Neural cell (in vitro differentiated cells): ENCODE data around the gene DNER. TPM values are rescaled to one million over a fixed set of nuclear protein-coding genes. Genes with fewer than 3 reads are reported as not detected.

Experiments used
- H2AFZ ChIP-seq: fragments of 200-600, 300-800 bp; sonication (generic), shearing (Covaris generic); 2 replicates; pipeline ENCODE4 v1.6.0; 2014; ENCODE audit warnings: low read depth, mild to moderate bottlenecking, antibody characterized with exemption, low read length, moderate library complexity
- H3F3A ChIP-seq: fragments of 200-600 bp; shearing (Covaris generic); 2 replicates; pipeline ENCODE4 v1.6.1; 2016; ENCODE audit warnings: mild to moderate bottlenecking, moderate library complexity, mixed read lengths, antibody characterized with exemption, low read length; ENCODE audit not compliant: insufficient read depth, poor library complexity, severe bottlenecking
- H3K27ac ChIP-seq: fragments of 200-600, 300-800 bp; sonication (generic), shearing (Covaris generic); 2 replicates; pipeline ENCODE4 v1.5.1; 2014; ENCODE audit warnings: mild to moderate bottlenecking, low read length, moderate library complexity
- H3K27me3 ChIP-seq: fragments of 300-800, 200-600 bp; sonication (generic), shearing (Covaris generic); 2 replicates; pipeline ENCODE4 v1.6.0; 2014; ENCODE audit warnings: mild to moderate bottlenecking, low read depth, low read length, moderate library complexity; ENCODE audit not compliant: insufficient read depth
- H3K36me3 ChIP-seq: fragments of 300-800, 200-600 bp; sonication (generic), shearing (Covaris generic); 2 replicates; pipeline ENCODE4 v1.5.1; 2014; ENCODE audit warnings: mild to moderate bottlenecking, antibody characterized with exemption, low read length, moderate library complexity; ENCODE audit not compliant: insufficient read depth
- H3K4me2 ChIP-seq: fragments of 300-800, 200-600 bp; sonication (generic), shearing (Covaris generic); 2 replicates; pipeline ENCODE4 v1.6.0; 2014; ENCODE audit warnings: mild to moderate bottlenecking, low read length
- H3K4me3 ChIP-seq: fragments of 300-800, 200-600 bp; sonication (generic), shearing (Covaris generic); 2 replicates; pipeline ENCODE4 v1.5.1; 2014; ENCODE audit warnings: mild to moderate bottlenecking, low read length, moderate library complexity
- H3K79me2 ChIP-seq: fragments of 200-600 bp; shearing (Covaris generic); replicated peaks from 2 replicates; pipeline ENCODE4 v1.6.0; 2014; ENCODE audit warnings: mild to moderate bottlenecking, low read length, moderate library complexity; ENCODE audit not compliant: insufficient read depth
- H3K9ac ChIP-seq: fragments of 300-800, 200-600 bp; sonication (generic), shearing (Covaris generic); 2 replicates; pipeline ENCODE4 v1.6.1; 2016; ENCODE audit warnings: mild to moderate bottlenecking, low read length, mixed read lengths
- H3K9me2 ChIP-seq: fragments of 200-600 bp; shearing (Covaris generic); 2 replicates; pipeline ENCODE4 v1.6.1; 2016; ENCODE audit warnings: mild to moderate bottlenecking, low read length, mixed read lengths; ENCODE audit not compliant: insufficient read depth
- H3K9me3 ChIP-seq: fragments of 200-600, 300-800 bp; sonication (generic), shearing (Covaris generic); 2 replicates; pipeline ENCODE4 v1.6.1; 2016; ENCODE audit warnings: mild to moderate bottlenecking, mixed run types, low read length, moderate library complexity, mixed read lengths
- H4K20me1 ChIP-seq: fragments of 200-600 bp; shearing (Covaris generic); 2 replicates; pipeline ENCODE4 v1.6.1; 2016; ENCODE audit warnings: mild to moderate bottlenecking, mixed run types; ENCODE audit not compliant: insufficient read depth
- EP300 ChIP-seq: fragments of 450-650 bp; conservative IDR thresholded peaks from 2 replicates; pipeline ENCODE4 v1.6.1; 2014; ENCODE audit warnings: antibody characterized with exemption, mild to moderate bottlenecking, moderate library complexity; ENCODE audit not compliant: poor library complexity, severe bottlenecking
- EZH2 ChIP-seq: fragments of 200-600, 300-800 bp; shearing (Covaris generic), sonication (generic); IDR thresholded peaks from 2 replicates; pipeline ENCODE4 v1.6.1; 2014; ENCODE audit warnings: antibody characterized with exemption, low read length, borderline replicate concordance, mild to moderate bottlenecking; ENCODE audit not compliant: insufficient read depth, poor library complexity, severe bottlenecking
- MXI1 ChIP-seq: fragments of 450-650 bp; conservative IDR thresholded peaks from 2 replicates; pipeline ENCODE4 v1.6.1; 2014; ENCODE audit warnings: antibody characterized with exemption, mild to moderate bottlenecking; ENCODE audit not compliant: poor library complexity, severe bottlenecking
- POLR2AphosphoS5 ChIP-seq: IDR thresholded peaks from 2 replicates; pipeline ENCODE4 v1.6.1; 2012
- RAD21 ChIP-seq: fragments of 450-650 bp; conservative IDR thresholded peaks from 2 replicates; pipeline ENCODE4 v1.6.1; 2014; ENCODE audit warnings: antibody characterized with exemption, mild to moderate bottlenecking, moderate library complexity
- SMC3 ChIP-seq: fragments of 450-650 bp; conservative IDR thresholded peaks from 2 replicates; pipeline ENCODE4 v1.6.1; 2014; ENCODE audit warnings: antibody characterized with exemption, mild to moderate bottlenecking, moderate library complexity; ENCODE audit not compliant: poor library complexity
- TAF1 ChIP-seq: IDR thresholded peaks from 2 replicates; pipeline ENCODE4 v1.6.1; 2012; ENCODE audit warnings: low read depth
- polyA plus RNA-seq: library from polyadenylated mRNA; depleted of rRNA; stranded (reverse); fragments of >200 nt; gene quantifications from 2 replicates; pipeline ENCODE4 v1.2.3, GENCODE V29; 2014
- TF ChIP-seq, protein P1 (sequence below): IDR thresholded peaks from 2 replicates; pipeline ENCODE4 v1.6.1; 2012; ENCODE audit warnings: borderline replicate concordance
- TF ChIP-seq, protein P2 (sequence below): fragments of 450-650 bp; IDR thresholded peaks from 2 replicates; pipeline ENCODE4 v1.5.1; 2014; ENCODE audit warnings: antibody characterized with exemption, mild to moderate bottlenecking, moderate library complexity; ENCODE audit not compliant: poor library complexity, severe bottlenecking

DNER gene
- polyA plus RNA-seq, 1 donor from 2014 or later: 310 TPM

DNA sequence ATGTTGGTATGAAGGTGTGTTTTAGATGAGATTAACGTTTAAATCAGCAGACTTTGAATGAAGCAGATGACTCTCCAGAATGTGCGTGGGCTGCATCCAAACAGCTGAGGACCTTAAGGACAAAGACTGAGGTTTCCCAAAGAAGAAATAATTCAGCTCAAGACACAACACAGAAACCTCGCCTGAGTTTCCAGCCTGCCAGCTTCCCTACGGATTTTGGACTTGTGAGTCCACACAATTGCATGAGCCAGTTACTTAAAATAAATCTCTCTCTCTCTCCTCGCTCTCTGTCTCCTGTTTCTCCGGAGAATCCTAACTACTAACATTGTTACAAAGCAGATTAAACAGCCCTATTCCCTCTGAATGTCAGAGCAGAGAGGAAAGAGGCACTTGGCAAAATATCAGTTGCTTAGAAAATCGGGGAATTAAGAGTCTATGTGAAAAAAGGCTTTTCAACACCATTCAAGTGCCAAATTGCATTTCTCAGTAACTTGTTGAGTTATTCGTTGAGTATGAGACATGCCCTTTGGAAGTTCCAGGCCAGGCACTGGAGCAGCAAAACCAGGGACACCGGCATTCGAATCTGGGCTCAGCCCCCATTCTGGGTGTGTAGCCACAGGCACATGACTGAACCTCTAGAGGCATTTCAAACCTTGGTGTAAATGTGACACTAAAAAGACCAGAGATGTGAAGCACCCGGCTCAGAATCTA, 268.7 kb downstream of the DNER start:
- Histone ChIP-seq H3F3A (peaks cover 5% of the 10 kb centered on the region), H3K27me3 (no peaks in the 10 kb centered on the region), H3K36me3 (no peaks in the 10 kb centered on the region), H2AFZ (no peak overlapping the region), H3K9ac (no peak overlapping the region), H3K4me3 (no peak overlapping the region), H4K20me1 (no peaks in the 10 kb centered on the region), H3K9me2 (no peaks in the 10 kb centered on the region), H3K4me2 (no peak overlapping the region), H3K79me2 (no peaks in the 10 kb centered on the region), H3K27ac (no peak overlapping the region), H3K9me3 (no peaks in the 10 kb centered on the region)
- TF ChIP-seq, protein P1, sequence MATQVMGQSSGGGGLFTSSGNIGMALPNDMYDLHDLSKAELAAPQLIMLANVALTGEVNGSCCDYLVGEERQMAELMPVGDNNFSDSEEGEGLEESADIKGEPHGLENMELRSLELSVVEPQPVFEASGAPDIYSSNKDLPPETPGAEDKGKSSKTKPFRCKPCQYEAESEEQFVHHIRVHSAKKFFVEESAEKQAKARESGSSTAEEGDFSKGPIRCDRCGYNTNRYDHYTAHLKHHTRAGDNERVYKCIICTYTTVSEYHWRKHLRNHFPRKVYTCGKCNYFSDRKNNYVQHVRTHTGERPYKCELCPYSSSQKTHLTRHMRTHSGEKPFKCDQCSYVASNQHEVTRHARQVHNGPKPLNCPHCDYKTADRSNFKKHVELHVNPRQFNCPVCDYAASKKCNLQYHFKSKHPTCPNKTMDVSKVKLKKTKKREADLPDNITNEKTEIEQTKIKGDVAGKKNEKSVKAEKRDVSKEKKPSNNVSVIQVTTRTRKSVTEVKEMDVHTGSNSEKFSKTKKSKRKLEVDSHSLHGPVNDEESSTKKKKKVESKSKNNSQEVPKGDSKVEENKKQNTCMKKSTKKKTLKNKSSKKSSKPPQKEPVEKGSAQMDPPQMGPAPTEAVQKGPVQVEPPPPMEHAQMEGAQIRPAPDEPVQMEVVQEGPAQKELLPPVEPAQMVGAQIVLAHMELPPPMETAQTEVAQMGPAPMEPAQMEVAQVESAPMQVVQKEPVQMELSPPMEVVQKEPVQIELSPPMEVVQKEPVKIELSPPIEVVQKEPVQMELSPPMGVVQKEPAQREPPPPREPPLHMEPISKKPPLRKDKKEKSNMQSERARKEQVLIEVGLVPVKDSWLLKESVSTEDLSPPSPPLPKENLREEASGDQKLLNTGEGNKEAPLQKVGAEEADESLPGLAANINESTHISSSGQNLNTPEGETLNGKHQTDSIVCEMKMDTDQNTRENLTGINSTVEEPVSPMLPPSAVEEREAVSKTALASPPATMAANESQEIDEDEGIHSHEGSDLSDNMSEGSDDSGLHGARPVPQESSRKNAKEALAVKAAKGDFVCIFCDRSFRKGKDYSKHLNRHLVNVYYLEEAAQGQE: no peak
- TF ChIP-seq RAD21 (no peak), EZH2 (no peak), TAF1 (no peak), MXI1 (no peak), SMC3 (no peak), POLR2AphosphoS5 (no peak), EP300 (no peak)
- TF ChIP-seq, protein P2, sequence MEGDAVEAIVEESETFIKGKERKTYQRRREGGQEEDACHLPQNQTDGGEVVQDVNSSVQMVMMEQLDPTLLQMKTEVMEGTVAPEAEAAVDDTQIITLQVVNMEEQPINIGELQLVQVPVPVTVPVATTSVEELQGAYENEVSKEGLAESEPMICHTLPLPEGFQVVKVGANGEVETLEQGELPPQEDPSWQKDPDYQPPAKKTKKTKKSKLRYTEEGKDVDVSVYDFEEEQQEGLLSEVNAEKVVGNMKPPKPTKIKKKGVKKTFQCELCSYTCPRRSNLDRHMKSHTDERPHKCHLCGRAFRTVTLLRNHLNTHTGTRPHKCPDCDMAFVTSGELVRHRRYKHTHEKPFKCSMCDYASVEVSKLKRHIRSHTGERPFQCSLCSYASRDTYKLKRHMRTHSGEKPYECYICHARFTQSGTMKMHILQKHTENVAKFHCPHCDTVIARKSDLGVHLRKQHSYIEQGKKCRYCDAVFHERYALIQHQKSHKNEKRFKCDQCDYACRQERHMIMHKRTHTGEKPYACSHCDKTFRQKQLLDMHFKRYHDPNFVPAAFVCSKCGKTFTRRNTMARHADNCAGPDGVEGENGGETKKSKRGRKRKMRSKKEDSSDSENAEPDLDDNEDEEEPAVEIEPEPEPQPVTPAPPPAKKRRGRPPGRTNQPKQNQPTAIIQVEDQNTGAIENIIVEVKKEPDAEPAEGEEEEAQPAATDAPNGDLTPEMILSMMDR: no peak

DNA sequence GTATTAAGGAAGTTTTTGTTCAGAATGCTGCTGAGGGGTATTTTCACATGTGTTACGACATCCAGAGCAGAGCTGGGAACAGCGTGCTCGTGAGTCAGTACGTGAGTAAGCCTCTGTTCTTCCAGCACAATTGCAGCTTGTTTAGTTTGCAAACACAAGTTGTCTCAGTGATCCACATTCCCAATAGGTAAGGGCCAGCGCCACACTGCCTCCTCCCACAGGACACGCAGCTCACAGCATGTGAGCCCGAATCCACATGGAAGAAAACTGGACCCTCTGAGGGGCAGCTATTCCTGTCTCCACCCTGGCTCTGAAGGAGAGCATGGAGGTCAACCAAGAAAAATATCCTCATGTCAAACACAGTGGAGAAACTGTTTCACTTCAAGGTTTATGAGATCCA, 269.3 kb downstream of the DNER start:
- H3K27ac ChIP-seq: no peak overlapping the region

More for the DNA sequence above, 269.3 kb downstream of the DNER start:
- H3K79me2 ChIP-seq: no peaks in the 10 kb centered on the region
- H3K4me2 ChIP-seq: no peak overlapping the region
- H3K9me3 ChIP-seq: no peaks in the 10 kb centered on the region
- H3K36me3 ChIP-seq: no peaks in the 10 kb centered on the region
- H3K27me3 ChIP-seq: no peaks in the 10 kb centered on the region
- H2AFZ ChIP-seq: no peak overlapping the region
- H3F3A ChIP-seq: peaks cover 5% of the 10 kb centered on the region
- no peaks in the 10 kb centered on the region for H3K9me2 ChIP-seq
- no peak overlapping the region for H3K9ac ChIP-seq
- no peaks in the 10 kb centered on the region for H4K20me1 ChIP-seq
- TF ChIP-seq, protein P2: no peak
- TF ChIP-seq POLR2AphosphoS5: no peak
- no peak for TF ChIP-seq TAF1
- no peak for TF ChIP-seq RAD21
- no peak for TF ChIP-seq EZH2
- no peak for TF ChIP-seq EP300
- no peak for TF ChIP-seq SMC3
- TF ChIP-seq MXI1: no peak
- TF ChIP-seq, protein P1: no peak
- H3K4me3 ChIP-seq: no peak overlapping the region
